GM23338 (cell line): ENCODE results near the gene ASB15. TPM values are rescaled to one million over a fixed set of nuclear protein-coding genes. Genes with fewer than 3 reads are reported as not detected.
A peak's percentile ranks its signal among the peaks of the same experiment; 100 is the strongest.

Experiments
- ATAC-seq: fragments of 200-7000 bp; cut with Tn5 transposase; 3 replicates; pipeline ENCODE4 v1.9.1; 2020
- DNase-seq: peaks from one replicate; pipeline ENCODE4 v3.0.0-alpha.2; 2015; ENCODE audit warnings: low spot score
- H2AFZ ChIP-seq: fragments of 200-600 bp; sonication (generic); 2 replicates; pipeline ENCODE4 v1.8.0; 2016; ENCODE audit warnings: antibody characterized with exemption, mild to moderate bottlenecking, moderate library complexity
- H3F3A ChIP-seq: fragments of 200-600 bp; sonication (generic); replicated peaks from 2 replicates; pipeline ENCODE4 v1.8.0; 2017; ENCODE audit warnings: antibody characterized with exemption, mixed run types, low read depth
- H3K27ac ChIP-seq: fragments of 200-600 bp; sonication (generic); 2 replicates; pipeline ENCODE4 v1.6.1; 2016; ENCODE audit warnings: low read depth
- H3K27me3 ChIP-seq: fragments of 200-600 bp; sonication (generic); 2 replicates; pipeline ENCODE4 v1.8.0; 2016; ENCODE audit warnings: mild to moderate bottlenecking, mixed run types, moderate library complexity; ENCODE audit not compliant: insufficient read depth
- H3K36me3 ChIP-seq: fragments of 200-600 bp; sonication (generic); 2 replicates; pipeline ENCODE4 v1.8.0; 2016; ENCODE audit warnings: mild to moderate bottlenecking; ENCODE audit not compliant: insufficient read depth
- H3K4me1 ChIP-seq: fragments of 200-600 bp; sonication (generic); 2 replicates; pipeline ENCODE4 v1.8.0; 2016; ENCODE audit warnings: mild to moderate bottlenecking, moderate library complexity; ENCODE audit not compliant: insufficient read depth
- H3K4me2 ChIP-seq: fragments of 200-600 bp; sonication (generic); 2 replicates; pipeline ENCODE4 v1.7.1; 2017; ENCODE audit warnings: mixed run types
- H3K4me3 ChIP-seq: fragments of 200-600 bp; sonication (generic); 2 replicates; pipeline ENCODE4 v1.6.1; 2016; ENCODE audit warnings: mixed run types
- H3K79me2 ChIP-seq: fragments of 200-600 bp; sonication (generic); replicated peaks from 2 replicates; pipeline ENCODE4 v1.8.0; 2017; ENCODE audit warnings: mild to moderate bottlenecking; ENCODE audit not compliant: insufficient read depth
- H3K9me2 ChIP-seq: fragments of 200-600 bp; sonication (generic); 2 replicates; pipeline ENCODE4 v1.8.0; 2017; ENCODE audit not compliant: insufficient read depth
- H4K20me1 ChIP-seq: fragments of 200-600 bp; sonication (generic); replicated peaks from 2 replicates; pipeline ENCODE4 v1.8.0; 2017; ENCODE audit warnings: mild to moderate bottlenecking; ENCODE audit not compliant: insufficient read depth
- H3K27ac Mint-ChIP-seq: 2 replicates; pipeline ENCODE4 v1.8.0; 2020; ENCODE audit warnings: inconsistent platforms, mild to moderate bottlenecking, moderate library complexity, mixed read lengths
- H3K27me3 Mint-ChIP-seq: 3 replicates; pipeline ENCODE4 v1.8.0; 2022; ENCODE audit warnings: low read depth, mild to moderate bottlenecking, moderate library complexity, mixed read lengths, inconsistent platforms; ENCODE audit not compliant: insufficient read depth, poor library complexity
- H3K36me3 Mint-ChIP-seq: 3 replicates; pipeline ENCODE4 v1.8.0; 2021; ENCODE audit warnings: low read depth, mild to moderate bottlenecking, inconsistent platforms, moderate library complexity, mixed read lengths
- H3K4me1 Mint-ChIP-seq: 3 replicates; pipeline ENCODE4 v1.8.0; 2020; ENCODE audit warnings: mild to moderate bottlenecking, inconsistent platforms, mixed read lengths
- H3K4me3 Mint-ChIP-seq: 3 replicates; pipeline ENCODE4 v1.8.0; 2021; ENCODE audit warnings: moderate library complexity, mild to moderate bottlenecking, inconsistent platforms, mixed read lengths
- H3K9me3 Mint-ChIP-seq: 3 replicates; pipeline ENCODE4 v1.8.0; 2020; ENCODE audit warnings: moderate library complexity, mild to moderate bottlenecking, inconsistent platforms, mixed read lengths
- CREB1 ChIP-seq: fragments of 250-450 bp; sonication (Bioruptor Pico); IDR thresholded peaks from 2 replicates; pipeline ENCODE4 v1.5.0; 2020; ENCODE audit warnings: low read depth, mild to moderate bottlenecking, moderate library complexity
- CTCF ChIP-seq, 2 experiments: fragments of 200-600 bp in 1 of 2; sonication (generic) in 1 of 2; conservative IDR thresholded peaks; 2 replicates each; pipeline versions ENCODE4 v1.5.1 to v1.6.1; 2016 to 2017; ENCODE audit warnings: antibody characterized with exemption in 2 of 2, low read depth in 2 of 2, mild to moderate bottlenecking in 2 of 2, moderate library complexity in 1 of 2
- EZH2 ChIP-seq: fragments of 200-600 bp; sonication (generic); IDR thresholded peaks from one replicate; pipeline ENCODE4 v1.8.0; 2017; ENCODE audit warnings: antibody characterized with exemption, mild to moderate bottlenecking, low read depth; ENCODE audit not compliant: unreplicated experiment
- JUNB ChIP-seq: IDR thresholded peaks from one replicate; pipeline ENCODE4 v1.6.1; 2016; ENCODE audit warnings: antibody characterized with exemption; ENCODE audit not compliant: unreplicated experiment
- NANOG ChIP-seq: IDR thresholded peaks from 2 replicates; pipeline ENCODE4 v1.6.1; 2016; ENCODE audit warnings: antibody characterized with exemption, borderline replicate concordance
- POLR2AphosphoS5 ChIP-seq: IDR thresholded peaks from 2 replicates; pipeline ENCODE4 v1.6.1; 2016; ENCODE audit warnings: antibody characterized with exemption, low read depth
- REST ChIP-seq: IDR thresholded peaks from one replicate; pipeline ENCODE4 v1.6.1; 2018; ENCODE audit warnings: antibody characterized with exemption; ENCODE audit not compliant: unreplicated experiment
- STAT1 ChIP-seq: IDR thresholded peaks from one replicate; pipeline ENCODE4 v1.6.1; 2016; ENCODE audit warnings: antibody characterized with exemption; ENCODE audit not compliant: unreplicated experiment
- ZNF114 ChIP-seq: fragments of 250-450 bp; sonication (Bioruptor Pico); IDR thresholded peaks from 2 replicates; pipeline ENCODE4 v1.5.0; 2020; ENCODE audit warnings: mild to moderate bottlenecking, moderate library complexity
- polyA plus RNA-seq: library from polyadenylated mRNA; unstranded; fragments of >200 nt; fragmentation: Nextera tagmentation; extraction: Ambion mirVana; gene quantifications from 2 replicates; pipeline ENCODE4 v1.2.1, GENCODE V29; 2016
- total RNA-seq: library from RNA; depleted of rRNA; stranded (reverse); fragments of >200 nt; shearing (Covaris generic); gene quantifications from 2 replicates; pipeline ENCODE4 v1.2.3, GENCODE V29; 2014
- TF ChIP-seq, protein P1 (sequence below): IDR thresholded peaks from 2 replicates; pipeline ENCODE4 v1.6.1; 2016; ENCODE audit warnings: antibody characterized with exemption
- TF ChIP-seq, protein P2 (sequence below): fragments of 250-450 bp; sonication (Bioruptor Pico); IDR thresholded peaks from 2 replicates; pipeline ENCODE4 v1.5.0; 2020; ENCODE audit warnings: mild to moderate bottlenecking, moderate library complexity

Gene ASB15
- total and polyA plus RNA-seq, 2 experiments from 2014 or later = not detected

DNA sequence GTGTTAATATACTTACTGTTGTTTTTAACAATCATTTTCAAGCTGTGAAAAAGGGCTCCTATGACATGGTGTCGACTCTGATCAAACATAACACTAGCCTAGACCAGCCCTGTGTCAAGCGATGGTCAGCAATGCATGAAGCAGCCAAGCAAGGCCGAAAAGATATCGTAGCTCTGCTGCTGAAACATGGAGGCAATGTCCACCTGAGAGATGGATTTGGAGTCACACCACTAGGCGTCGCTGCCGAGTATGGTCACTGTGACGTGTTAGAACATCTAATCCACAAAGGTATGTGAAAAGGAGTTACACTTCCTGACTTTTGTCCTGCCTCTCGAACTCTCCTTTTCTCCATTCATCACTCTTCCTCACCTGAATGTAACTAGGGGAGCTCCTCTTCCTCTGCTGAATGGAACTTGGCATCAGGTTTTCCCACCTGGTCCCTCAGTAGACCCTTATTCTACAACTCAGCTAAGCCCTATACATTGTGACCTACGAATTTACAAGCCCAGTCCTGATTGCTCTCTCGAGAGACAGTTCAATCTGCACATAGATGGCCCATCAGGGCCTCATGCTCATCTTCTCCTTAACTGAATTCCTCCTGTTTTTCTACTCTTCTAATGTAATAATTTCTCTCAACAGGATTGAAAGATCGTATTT is 23.0 kb downstream of the ASB15 start:
- DNase-seq (peak; percentile 80), ATAC-seq (peak; percentile 69)
- no peak overlapping the region for H3K27ac ChIP-seq
- H3K79me2 ChIP-seq = no peaks in the 10 kb centered on the region
- no peak overlapping the region for H3K4me2 ChIP-seq
- peak overlapping the region; percentile 70; the same call in 1 of the 2 replicates for H2AFZ ChIP-seq
- H3K36me3 Mint-ChIP-seq = no peaks in the 10 kb centered on the region
- H3K9me3 Mint-ChIP-seq = no peaks in the 10 kb centered on the region
- TF ChIP-seq CTCF (conservative IDR thresholded peaks at IDR 0.05; ENCODE audit: low read depth in 2 of 2) (peak; percentile 77 to 88), EZH2 (no peak), JUNB (no peak), ZNF114 (no peak), STAT1 (no peak), REST (no peak), NANOG (no peak), POLR2AphosphoS5 (no peak), CREB1 (CRISPR knock-in tag) (peak; percentile 83)
- TF ChIP-seq, protein P1, sequence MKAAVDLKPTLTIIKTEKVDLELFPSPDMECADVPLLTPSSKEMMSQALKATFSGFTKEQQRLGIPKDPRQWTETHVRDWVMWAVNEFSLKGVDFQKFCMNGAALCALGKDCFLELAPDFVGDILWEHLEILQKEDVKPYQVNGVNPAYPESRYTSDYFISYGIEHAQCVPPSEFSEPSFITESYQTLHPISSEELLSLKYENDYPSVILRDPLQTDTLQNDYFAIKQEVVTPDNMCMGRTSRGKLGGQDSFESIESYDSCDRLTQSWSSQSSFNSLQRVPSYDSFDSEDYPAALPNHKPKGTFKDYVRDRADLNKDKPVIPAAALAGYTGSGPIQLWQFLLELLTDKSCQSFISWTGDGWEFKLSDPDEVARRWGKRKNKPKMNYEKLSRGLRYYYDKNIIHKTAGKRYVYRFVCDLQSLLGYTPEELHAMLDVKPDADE = no peak
- TF ChIP-seq, protein P2, sequence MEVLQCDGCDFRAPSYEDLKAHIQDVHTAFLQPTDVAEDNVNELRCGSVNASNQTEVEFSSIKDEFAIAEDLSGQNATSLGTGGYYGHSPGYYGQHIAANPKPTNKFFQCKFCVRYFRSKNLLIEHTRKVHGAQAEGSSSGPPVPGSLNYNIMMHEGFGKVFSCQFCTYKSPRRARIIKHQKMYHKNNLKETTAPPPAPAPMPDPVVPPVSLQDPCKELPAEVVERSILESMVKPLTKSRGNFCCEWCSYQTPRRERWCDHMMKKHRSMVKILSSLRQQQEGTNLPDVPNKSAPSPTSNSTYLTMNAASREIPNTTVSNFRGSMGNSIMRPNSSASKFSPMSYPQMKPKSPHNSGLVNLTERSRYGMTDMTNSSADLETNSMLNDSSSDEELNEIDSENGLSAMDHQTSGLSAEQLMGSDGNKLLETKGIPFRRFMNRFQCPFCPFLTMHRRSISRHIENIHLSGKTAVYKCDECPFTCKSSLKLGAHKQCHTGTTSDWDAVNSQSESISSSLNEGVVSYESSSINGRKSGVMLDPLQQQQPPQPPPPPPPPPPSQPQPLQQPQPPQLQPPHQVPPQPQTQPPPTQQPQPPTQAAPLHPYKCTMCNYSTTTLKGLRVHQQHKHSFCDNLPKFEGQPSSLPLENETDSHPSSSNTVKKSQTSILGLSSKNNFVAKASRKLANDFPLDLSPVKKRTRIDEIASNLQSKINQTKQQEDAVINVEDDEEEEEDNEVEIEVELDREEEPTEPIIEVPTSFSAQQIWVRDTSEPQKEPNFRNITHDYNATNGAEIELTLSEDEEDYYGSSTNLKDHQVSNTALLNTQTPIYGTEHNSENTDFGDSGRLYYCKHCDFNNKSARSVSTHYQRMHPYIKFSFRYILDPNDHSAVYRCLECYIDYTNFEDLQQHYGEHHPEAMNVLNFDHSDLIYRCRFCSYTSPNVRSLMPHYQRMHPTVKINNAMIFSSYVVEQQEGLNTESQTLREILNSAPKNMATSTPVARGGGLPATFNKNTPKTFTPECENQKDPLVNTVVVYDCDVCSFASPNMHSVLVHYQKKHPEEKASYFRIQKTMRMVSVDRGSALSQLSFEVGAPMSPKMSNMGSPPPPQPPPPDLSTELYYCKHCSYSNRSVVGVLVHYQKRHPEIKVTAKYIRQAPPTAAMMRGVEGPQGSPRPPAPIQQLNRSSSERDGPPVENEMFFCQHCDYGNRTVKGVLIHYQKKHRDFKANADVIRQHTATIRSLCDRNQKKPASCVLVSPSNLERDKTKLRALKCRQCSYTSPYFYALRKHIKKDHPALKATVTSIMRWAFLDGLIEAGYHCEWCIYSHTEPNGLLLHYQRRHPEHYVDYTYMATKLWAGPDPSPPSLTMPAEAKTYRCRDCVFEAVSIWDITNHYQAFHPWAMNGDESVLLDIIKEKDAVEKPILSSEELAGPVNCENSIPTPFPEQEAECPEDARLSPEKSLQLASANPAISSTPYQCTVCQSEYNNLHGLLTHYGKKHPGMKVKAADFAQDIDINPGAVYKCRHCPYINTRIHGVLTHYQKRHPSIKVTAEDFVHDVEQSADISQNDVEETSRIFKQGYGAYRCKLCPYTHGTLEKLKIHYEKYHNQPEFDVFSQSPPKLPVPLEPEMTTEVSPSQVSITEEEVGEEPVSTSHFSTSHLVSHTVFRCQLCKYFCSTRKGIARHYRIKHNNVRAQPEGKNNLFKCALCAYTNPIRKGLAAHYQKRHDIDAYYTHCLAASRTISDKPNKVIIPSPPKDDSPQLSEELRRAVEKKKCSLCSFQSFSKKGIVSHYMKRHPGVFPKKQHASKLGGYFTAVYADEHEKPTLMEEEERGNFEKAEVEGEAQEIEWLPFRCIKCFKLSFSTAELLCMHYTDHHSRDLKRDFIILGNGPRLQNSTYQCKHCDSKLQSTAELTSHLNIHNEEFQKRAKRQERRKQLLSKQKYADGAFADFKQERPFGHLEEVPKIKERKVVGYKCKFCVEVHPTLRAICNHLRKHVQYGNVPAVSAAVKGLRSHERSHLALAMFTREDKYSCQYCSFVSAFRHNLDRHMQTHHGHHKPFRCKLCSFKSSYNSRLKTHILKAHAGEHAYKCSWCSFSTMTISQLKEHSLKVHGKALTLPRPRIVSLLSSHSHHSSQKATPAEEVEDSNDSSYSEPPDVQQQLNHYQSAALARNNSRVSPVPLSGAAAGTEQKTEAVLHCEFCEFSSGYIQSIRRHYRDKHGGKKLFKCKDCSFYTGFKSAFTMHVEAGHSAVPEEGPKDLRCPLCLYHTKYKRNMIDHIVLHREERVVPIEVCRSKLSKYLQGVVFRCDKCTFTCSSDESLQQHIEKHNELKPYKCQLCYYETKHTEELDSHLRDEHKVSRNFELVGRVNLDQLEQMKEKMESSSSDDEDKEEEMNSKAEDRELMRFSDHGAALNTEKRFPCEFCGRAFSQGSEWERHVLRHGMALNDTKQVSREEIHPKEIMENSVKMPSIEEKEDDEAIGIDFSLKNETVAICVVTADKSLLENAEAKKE (CRISPR knock-in tag) = peak; percentile 38; the same call in 1 of the 2 replicates
- H3K4me1 ChIP-seq = no peaks in the 10 kb centered on the region
- no peaks in the 10 kb centered on the region for H3K27me3 ChIP-seq
- no peaks in the 10 kb centered on the region for H3F3A ChIP-seq
- no peak overlapping the region for H3K4me3 Mint-ChIP-seq
- H4K20me1 ChIP-seq = no peaks in the 10 kb centered on the region
- no peak overlapping the region for H3K27ac Mint-ChIP-seq
- no peaks in the 10 kb centered on the region for H3K27me3 Mint-ChIP-seq
- H3K36me3 ChIP-seq = no peaks in the 10 kb centered on the region
- H3K4me1 Mint-ChIP-seq = peaks cover 6% of the 10 kb centered on the region
- H3K9me2 ChIP-seq = peaks cover 12% of the 10 kb centered on the region; the same call in 1 of the 2 replicates
- no peak overlapping the region for H3K4me3 ChIP-seq
